HG03025 (cell line): Measurements from ENCODE around the gene KBTBD7.

Source experiments
- ATAC-seq: cut with Tn5 transposase; IDR thresholded peaks from one replicate; pipeline ENCODE4 v1.9.1; 2021; ENCODE audit warnings: mild to moderate bottlenecking, moderate library complexity; ENCODE audit not compliant: unreplicated experiment, low FRiP score

The KBTBD7 gene

DNA sequence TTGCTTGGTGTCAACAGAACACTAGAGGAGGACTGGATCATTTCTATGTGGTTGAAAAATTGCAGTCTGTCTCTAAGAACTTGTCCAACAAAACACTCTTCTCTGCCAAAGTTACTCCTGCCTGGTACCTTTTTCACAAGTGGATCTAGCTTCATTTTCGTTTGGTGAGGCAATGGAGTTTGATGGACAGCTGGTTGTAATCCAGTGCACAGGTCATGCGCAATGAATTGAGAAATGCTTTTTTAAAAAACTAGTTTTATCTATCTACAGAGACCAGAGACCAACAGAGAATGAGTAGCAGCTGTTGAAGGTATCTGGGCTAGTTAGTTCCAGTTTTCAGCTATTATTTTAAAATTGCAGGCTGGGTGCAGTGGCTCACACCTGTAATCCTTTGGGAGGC is 49.8 kb downstream of the KBTBD7 start:
- ATAC-seq: no peak
